ENCODE results near the gene TMEM63A.

TMEM63A gene

GRCh38 chr1:225863167-225863566 lies 19.0 kb downstream of the TMEM63A start:
- no peak for DNase-seq

GRCh38 chr1:225862581-225862950 lies 19.6 kb downstream of the TMEM63A start:
- DNase-seq, result no peak

- no peak for DNase-seq
Observed at GRCh38 chr1:225861834-225862580, 20.2 kb downstream of the TMEM63A start.

- DNase-seq, result no peak
Observed at GRCh38 chr1:225860876-225861441, 21.2 kb downstream of the TMEM63A start.

- no peak for DNase-seq
Observed at GRCh38 chr1:225860107-225860506, 22.1 kb downstream of the TMEM63A start.

- no peak for DNase-seq
Observed at GRCh38 chr1:225859151-225859550, 23.0 kb downstream of the TMEM63A start.

- DNase-seq, result no peak
Observed at GRCh38 chr1:225857256-225857655, 24.9 kb downstream of the TMEM63A start.

GRCh38 chr1:225855503-225856300 lies 26.5 kb downstream of the TMEM63A start:
- no peak for DNase-seq

GRCh38 chr1:225853441-225853840 lies 28.7 kb downstream of the TMEM63A start:
- no peak for DNase-seq

GRCh38 chr1:225852413-225853124 lies 29.6 kb downstream of the TMEM63A start:
- DNase-seq, result no peak

- DNase-seq, result no peak
Observed at GRCh38 chr1:225851805-225852204, 30.4 kb downstream of the TMEM63A start.

GRCh38 chr1:225850370-225850769 lies 31.8 kb downstream of the TMEM63A start:
- DNase-seq, result no peak

GRCh38 chr1:225849925-225850324 lies 32.3 kb downstream of the TMEM63A start:
- no peak for DNase-seq

GRCh38 chr1:225848030-225848955 lies 33.9 kb downstream of the TMEM63A start:
- DNase-seq, result no peak

- peak; percentile 75 for DNase-seq
Observed at GRCh38 chr1:225847610-225848009, 34.6 kb downstream of the TMEM63A start.

GRCh38 chr1:225846331-225847310 lies 35.6 kb downstream of the TMEM63A start:
- no peak for DNase-seq

- DNase-seq, result peak; percentile 53
Observed at GRCh38 chr1:225845571-225846259, 36.5 kb downstream of the TMEM63A start.

- no peak for DNase-seq
Observed at GRCh38 chr1:225845097-225845496, 37.1 kb downstream of the TMEM63A start.

- no peak for DNase-seq
Observed at GRCh38 chr1:225844236-225845061, 37.7 kb downstream of the TMEM63A start.

Measured in NCI-H2107 (cell line).